ENCODE measurements around the gene GSK3B.

Gene GSK3B

GRCh38 chr3:120114981-120115380 lies 20.7 kb upstream of the GSK3B start:
- H3K4me1 ChIP-seq (ENCODE audit: control insufficient read depth, insufficient read depth, low read length), result no peaks in the 10 kb centered on the region
- no peaks in the 10 kb centered on the region for H3K9me3 ChIP-seq (ENCODE audit: control insufficient read depth, low read length)
- H3K4me3 ChIP-seq (ENCODE audit: low read length), result no peak overlapping the region
- no peaks in the 10 kb centered on the region for H3K27me3 ChIP-seq (ENCODE audit: control insufficient read depth, insufficient read depth, low read length)
- H3K9ac ChIP-seq (ENCODE audit: low read length), result no peak overlapping the region
- H3K36me3 ChIP-seq (ENCODE audit: control insufficient read depth, insufficient read depth, low read length), result no peaks in the 10 kb centered on the region

GRCh38 chr3:120114376-120114775 lies 20.1 kb upstream of the GSK3B start:
- H3K4me3 ChIP-seq (ENCODE audit: low read length), result no peak overlapping the region

GRCh38 chr3:120113128-120114116 lies 19.2 kb upstream of the GSK3B start:
- Histone ChIP-seq H3K36me3 (ENCODE audit: control insufficient read depth, insufficient read depth, low read length) (no peaks in the 10 kb centered on the region), H3K4me1 (ENCODE audit: control insufficient read depth, insufficient read depth, low read length) (no peaks in the 10 kb centered on the region), H3K9ac (ENCODE audit: low read length) (no peak overlapping the region), H3K27me3 (ENCODE audit: control insufficient read depth, insufficient read depth, low read length) (no peaks in the 10 kb centered on the region), H3K9me3 (ENCODE audit: control insufficient read depth, low read length) (no peaks in the 10 kb centered on the region), H3K4me3 (ENCODE audit: low read length) (no peak overlapping the region)

More at GRCh38 chr3:120114376-120114775, 20.1 kb upstream of the GSK3B start:
- Histone ChIP-seq H3K4me1 (ENCODE audit: control insufficient read depth, insufficient read depth, low read length) (no peaks in the 10 kb centered on the region), H3K27me3 (ENCODE audit: control insufficient read depth, insufficient read depth, low read length) (no peaks in the 10 kb centered on the region), H3K9me3 (ENCODE audit: control insufficient read depth, low read length) (no peaks in the 10 kb centered on the region), H3K36me3 (ENCODE audit: control insufficient read depth, insufficient read depth, low read length) (no peaks in the 10 kb centered on the region), H3K9ac (ENCODE audit: low read length) (no peak overlapping the region)

- Histone ChIP-seq H3K9ac (ENCODE audit: low read length) (no peak overlapping the region), H3K4me1 (ENCODE audit: control insufficient read depth, insufficient read depth, low read length) (no peaks in the 10 kb centered on the region), H3K36me3 (ENCODE audit: control insufficient read depth, insufficient read depth, low read length) (no peaks in the 10 kb centered on the region), H3K27me3 (ENCODE audit: control insufficient read depth, insufficient read depth, low read length) (no peaks in the 10 kb centered on the region), H3K4me3 (ENCODE audit: low read length) (no peak overlapping the region), H3K9me3 (ENCODE audit: control insufficient read depth, low read length) (no peaks in the 10 kb centered on the region)
These were observed 17.7 kb upstream of the GSK3B start for GRCh38 chr3:120111898-120112297.

GRCh38 chr3:120103276-120103675 lies 9.0 kb upstream of the GSK3B start:
- Histone ChIP-seq H3K9ac (ENCODE audit: low read length) (no peak overlapping the region), H3K36me3 (ENCODE audit: control insufficient read depth, insufficient read depth, low read length) (no peaks in the 10 kb centered on the region), H3K4me3 (ENCODE audit: low read length) (no peak overlapping the region), H3K4me1 (ENCODE audit: control insufficient read depth, insufficient read depth, low read length) (peaks cover 8% of the 10 kb centered on the region), H3K27me3 (ENCODE audit: control insufficient read depth, insufficient read depth, low read length) (no peaks in the 10 kb centered on the region), H3K9me3 (ENCODE audit: control insufficient read depth, low read length) (no peaks in the 10 kb centered on the region)

- no peaks in the 10 kb centered on the region for H3K9me3 ChIP-seq (ENCODE audit: control insufficient read depth, low read length)
- no peaks in the 10 kb centered on the region for H3K27me3 ChIP-seq (ENCODE audit: control insufficient read depth, insufficient read depth, low read length)
- no peak overlapping the region for H3K4me3 ChIP-seq (ENCODE audit: low read length)
- peaks cover 8% of the 10 kb centered on the region for H3K4me1 ChIP-seq (ENCODE audit: control insufficient read depth, insufficient read depth, low read length)
- H3K9ac ChIP-seq (ENCODE audit: low read length), result no peak overlapping the region
- H3K36me3 ChIP-seq (ENCODE audit: control insufficient read depth, insufficient read depth, low read length), result no peaks in the 10 kb centered on the region
These were observed 8.4 kb upstream of the GSK3B start for GRCh38 chr3:120102674-120103073.

GRCh38 chr3:120102232-120102631 lies 8.0 kb upstream of the GSK3B start:
- Histone ChIP-seq H3K9me3 (ENCODE audit: control insufficient read depth, low read length) (no peaks in the 10 kb centered on the region), H3K4me3 (ENCODE audit: low read length) (no peak overlapping the region), H3K36me3 (ENCODE audit: control insufficient read depth, insufficient read depth, low read length) (no peaks in the 10 kb centered on the region), H3K27me3 (ENCODE audit: control insufficient read depth, insufficient read depth, low read length) (no peaks in the 10 kb centered on the region), H3K4me1 (ENCODE audit: control insufficient read depth, insufficient read depth, low read length) (peaks cover 8% of the 10 kb centered on the region), H3K9ac (ENCODE audit: low read length) (no peak overlapping the region)

- H3K9me3 ChIP-seq (ENCODE audit: control insufficient read depth, low read length), result no peaks in the 10 kb centered on the region
- no peak overlapping the region for H3K4me3 ChIP-seq (ENCODE audit: low read length)
- H3K36me3 ChIP-seq (ENCODE audit: control insufficient read depth, insufficient read depth, low read length), result no peaks in the 10 kb centered on the region
- H3K4me1 ChIP-seq (ENCODE audit: control insufficient read depth, insufficient read depth, low read length), result peaks cover 8% of the 10 kb centered on the region
- no peak overlapping the region for H3K9ac ChIP-seq (ENCODE audit: low read length)
- H3K27me3 ChIP-seq (ENCODE audit: control insufficient read depth, insufficient read depth, low read length), result no peaks in the 10 kb centered on the region
These were observed 7.4 kb upstream of the GSK3B start for GRCh38 chr3:120101624-120102023.

GRCh38 chr3:120100711-120101110 lies 6.5 kb upstream of the GSK3B start:
- Histone ChIP-seq H3K27me3 (ENCODE audit: control insufficient read depth, insufficient read depth, low read length) (no peaks in the 10 kb centered on the region), H3K36me3 (ENCODE audit: control insufficient read depth, insufficient read depth, low read length) (no peaks in the 10 kb centered on the region), H3K4me1 (ENCODE audit: control insufficient read depth, insufficient read depth, low read length) (peaks cover 13% of the 10 kb centered on the region), H3K9ac (ENCODE audit: low read length) (no peak overlapping the region), H3K4me3 (ENCODE audit: low read length) (no peak overlapping the region), H3K9me3 (ENCODE audit: control insufficient read depth, low read length) (no peaks in the 10 kb centered on the region)

GRCh38 chr3:120098710-120099109 lies 4.5 kb upstream of the GSK3B start:
- Histone ChIP-seq H3K4me3 (ENCODE audit: low read length) (no peak overlapping the region), H3K9ac (ENCODE audit: low read length) (no peak overlapping the region), H3K9me3 (ENCODE audit: control insufficient read depth, low read length) (no peaks in the 10 kb centered on the region), H3K4me1 (ENCODE audit: control insufficient read depth, insufficient read depth, low read length) (peaks cover 13% of the 10 kb centered on the region), H3K27me3 (ENCODE audit: control insufficient read depth, insufficient read depth, low read length) (no peaks in the 10 kb centered on the region), H3K36me3 (ENCODE audit: control insufficient read depth, insufficient read depth, low read length) (no peaks in the 10 kb centered on the region)

GRCh38 chr3:120095979-120096426 lies 1.8 kb upstream of the GSK3B start:
- H3K9ac ChIP-seq (ENCODE audit: low read length), result peak overlapping the region; percentile 97
- H3K36me3 ChIP-seq (ENCODE audit: control insufficient read depth, insufficient read depth, low read length), result no peaks in the 10 kb centered on the region
- no peaks in the 10 kb centered on the region for H3K27me3 ChIP-seq (ENCODE audit: control insufficient read depth, insufficient read depth, low read length)
- peaks cover 13% of the 10 kb centered on the region for H3K4me1 ChIP-seq (ENCODE audit: control insufficient read depth, insufficient read depth, low read length)
- peak overlapping the region; percentile 65 for H3K4me3 ChIP-seq (ENCODE audit: low read length)
- no peaks in the 10 kb centered on the region for H3K9me3 ChIP-seq (ENCODE audit: control insufficient read depth, low read length)

- Histone ChIP-seq H3K4me3 (ENCODE audit: low read length) (peak overlapping the region; percentile 65), H3K9ac (ENCODE audit: low read length) (peak overlapping the region; percentile 97), H3K4me1 (ENCODE audit: control insufficient read depth, insufficient read depth, low read length) (peaks cover 13% of the 10 kb centered on the region)
These were observed 1.2 kb upstream of the GSK3B start for GRCh38 chr3:120095226-120095978.

More at GRCh38 chr3:120095226-120095978, 1.2 kb upstream of the GSK3B start:
- Histone ChIP-seq H3K9me3 (ENCODE audit: control insufficient read depth, low read length) (no peaks in the 10 kb centered on the region), H3K27me3 (ENCODE audit: control insufficient read depth, insufficient read depth, low read length) (no peaks in the 10 kb centered on the region), H3K36me3 (ENCODE audit: control insufficient read depth, insufficient read depth, low read length) (no peaks in the 10 kb centered on the region)
